ENCODE measurements around the gene GSTT2. TPM values are rescaled to one million over a fixed set of nuclear protein-coding genes. Genes with fewer than 3 reads are reported as not detected.

GSTT2 gene
- total RNA-seq, 1 donor from 2014 or later: not detected

- TF ChIP-seq CTCF (conservative IDR thresholded peaks at IDR 0.05; ENCODE audit: low read depth, low read length): no peak
- no peak for DNase-seq (ENCODE audit: low read depth)
- H3K4me3 ChIP-seq (ENCODE audit: low read depth, low read length): no peak overlapping the region
These were observed 48.6 kb downstream of the GSTT2 start for GRCh38 chr22:24028533-24028932.

- no peak for DNase-seq (ENCODE audit: low read depth)
- H3K4me3 ChIP-seq (ENCODE audit: low read depth, low read length): no peak overlapping the region
- TF ChIP-seq CTCF (conservative IDR thresholded peaks at IDR 0.05; ENCODE audit: low read depth, low read length): no peak
These were observed 49.4 kb downstream of the GSTT2 start for GRCh38 chr22:24029304-24029703.

GRCh38 chr22:24030186-24030702, 50.3 kb downstream of the GSTT2 start:
- no peak for DNase-seq (ENCODE audit: low read depth)
- H3K4me3 ChIP-seq (ENCODE audit: low read depth, low read length): no peak overlapping the region
- TF ChIP-seq CTCF (conservative IDR thresholded peaks at IDR 0.05; ENCODE audit: low read depth, low read length): no peak

Other genes starting within 250 kb of the GSTT2 start
- gene ZNF70, start 229.0 kb upstream of the GSTT2 start, total RNA-seq: 2.2 and 2.5 TPM in 2 replicates
- gene VPREB3, start 225.7 kb upstream of the GSTT2 start, total RNA-seq: not detected in 2 replicates
- 0.36 and 2.1 TPM in 2 replicates for gene C22orf15, start 217.1 kb upstream of the GSTT2 start, total RNA-seq
- 5.7 and 37.1 TPM in 2 replicates for gene CHCHD10, start 212.2 kb upstream of the GSTT2 start, total RNA-seq
- gene MMP11, start 207.3 kb upstream of the GSTT2 start, total RNA-seq: 11.4 and 22.3 TPM in 2 replicates
- gene SMARCB1, start 193.2 kb upstream of the GSTT2 start, total RNA-seq: 150 and 173 TPM in 2 replicates
- 0.12 and 2.3 TPM in 2 replicates for gene DERL3, start 141.1 kb upstream of the GSTT2 start, total RNA-seq
- 13.1 and 14.3 TPM in 2 replicates for gene SLC2A11, start 122.3 kb upstream of the GSTT2 start, total RNA-seq
- 901 and 1,073 TPM in 2 replicates for gene MIF, start 85.8 kb upstream of the GSTT2 start, total RNA-seq
- 2.1 and 8.6 TPM in 2 replicates for gene GSTT2B, start 18.9 kb upstream of the GSTT2 start, total RNA-seq
- 2.1 TPM in 1 of 2 replicates, not detected in the other for gene DDTL, start 13.2 kb upstream of the GSTT2 start, total RNA-seq
- gene DDT, start 5.7 kb upstream of the GSTT2 start, total RNA-seq: 138 and 163 TPM in 2 replicates
- not detected in 2 replicates for gene GSTT4, start 25.3 kb downstream of the GSTT2 start, total RNA-seq
- 21.8 and 34.0 TPM in 2 replicates for gene CABIN1, start 31.2 kb downstream of the GSTT2 start, total RNA-seq
- gene SUSD2, start 201.4 kb downstream of the GSTT2 start, total RNA-seq: 0.06 and 0.07 TPM in 2 replicates